HG03060 (cell line): ENCODE results near the gene TNFRSF18.

Experiments used
- ATAC-seq: cut with Tn5 transposase; IDR thresholded peaks from one replicate; pipeline ENCODE4 v1.9.1; 2021; ENCODE audit warnings: low read depth, moderate number of reproducible peaks; ENCODE audit not compliant: unreplicated experiment

The TNFRSF18 gene

GRCh38 chr1:1167841-1168450 lies 38.4 kb downstream of the TNFRSF18 start:
- no peak for ATAC-seq

- no peak for ATAC-seq
These were observed 39.0 kb downstream of the TNFRSF18 start for GRCh38 chr1:1167398-1167821.

- ATAC-seq: no peak
These were observed 39.6 kb downstream of the TNFRSF18 start for GRCh38 chr1:1166642-1167397.

- ATAC-seq: no peak
These were observed 40.4 kb downstream of the TNFRSF18 start for GRCh38 chr1:1165900-1166421.

- ATAC-seq: no peak
These were observed 40.9 kb downstream of the TNFRSF18 start for GRCh38 chr1:1165485-1165884.

- ATAC-seq: no peak
These were observed 41.5 kb downstream of the TNFRSF18 start for GRCh38 chr1:1164701-1165451.

- ATAC-seq: no peak
These were observed 42.1 kb downstream of the TNFRSF18 start for GRCh38 chr1:1164361-1164700.

- ATAC-seq: no peak
These were observed 42.8 kb downstream of the TNFRSF18 start for GRCh38 chr1:1163538-1164070.

- ATAC-seq: no peak
These were observed 43.5 kb downstream of the TNFRSF18 start for GRCh38 chr1:1162597-1163537.

- no peak for ATAC-seq
These were observed 44.7 kb downstream of the TNFRSF18 start for GRCh38 chr1:1161683-1162079.

GRCh38 chr1:1161078-1161682 lies 45.2 kb downstream of the TNFRSF18 start:
- no peak for ATAC-seq

- ATAC-seq: no peak
These were observed 46.0 kb downstream of the TNFRSF18 start for GRCh38 chr1:1160281-1160930.

GRCh38 chr1:1157914-1158710 lies 48.3 kb downstream of the TNFRSF18 start:
- ATAC-seq: no peak

- ATAC-seq: no peak
These were observed 48.9 kb downstream of the TNFRSF18 start for GRCh38 chr1:1157426-1157913.

GRCh38 chr1:1157033-1157365 lies 49.4 kb downstream of the TNFRSF18 start:
- ATAC-seq: no peak

- no peak for ATAC-seq
These were observed 50.0 kb downstream of the TNFRSF18 start for GRCh38 chr1:1156140-1157032.

GRCh38 chr1:1155258-1155657 lies 51.1 kb downstream of the TNFRSF18 start:
- no peak for ATAC-seq
